AG04450 (cell line): Measurements from ENCODE around the gene ATP5F1E. TPM values are rescaled to one million over a fixed set of nuclear protein-coding genes. Genes with fewer than 3 reads are reported as not detected.

ENCODE experiments used
- CTCF ChIA-PET: fragments of 300-600, 350-600 bp; formaldehyde crosslinking; extraction: SDS; loops from one replicate; lab custom pipeline; 2022; ENCODE audit warnings: antibody characterized with exemption, inconsistent platforms; lab: Charles Lee
- POLR2A ChIA-PET: fragments of 350-600 bp; formaldehyde crosslinking; extraction: SDS; loops from one replicate; lab custom pipeline; 2021; ENCODE audit warnings: antibody characterized with exemption, inconsistent platforms; lab: Yijun Ruan, JAX
- DNase-seq: peaks from one replicate; pipeline ENCODE4 v3.0.0-alpha.2; 2011; ENCODE audit warnings: low read depth, low spot score
- H3K27ac ChIP-seq: one replicate; pipeline ENCODE4 v1.5.1; 2012; ENCODE audit warnings: low read depth, low read length, control low read depth
- H3K27me3 ChIP-seq: one replicate; pipeline ENCODE4 v1.6.0; 2012; ENCODE audit warnings: low read length; ENCODE audit not compliant: control insufficient read depth, insufficient read depth
- H3K4me3 ChIP-seq: 2 replicates; pipeline ENCODE4 v1.5.1; 2011; ENCODE audit warnings: mild to moderate bottlenecking, low read depth, low read length, control low read depth
- H3K9me3 ChIP-seq: 2 replicates; pipeline ENCODE4 v1.5.1; 2012; ENCODE audit warnings: low read length; ENCODE audit not compliant: control insufficient read depth, insufficient read depth
- CTCF ChIP-seq: IDR thresholded peaks from 2 replicates; pipeline ENCODE4 v1.5.1; 2011; ENCODE audit warnings: low read depth, low read length, control low read depth, inconsistent platforms
- polyA minus RNA-seq: library from RNA; depleted of rRNA, polyadenylated mRNA; stranded (reverse); fragments of >200 nt; gene quantifications from 2 replicates; pipeline ENCODE4 v1.2.3, GENCODE V29; 2011; rRNA and poly(A)+ RNA removed
- polyA plus RNA-seq: library from polyadenylated mRNA; depleted of rRNA; stranded (reverse); fragments of >200 nt; gene quantifications from 2 replicates; pipeline ENCODE4 v1.2.3, GENCODE V29; 2011; rRNA removed

The ATP5F1E gene
- polyA plus RNA-seq (70.8 and 84.3 TPM in 2 replicates), polyA minus RNA-seq (9.6 and 11.4 TPM in 2 replicates)

GRCh38 chr20:59032023-59032712 is at the start of gene ATP5F1E:
TSS of gene ATP5F1E (minus strand) at chr20:59032335. CDS start at chr20:59032251, 84 bp downstream.
- no peaks in the 10 kb centered on the region for H3K9me3 ChIP-seq
- ChIA-PET CTCF (interaction anchor here (0.6 to 1.0 kb wide), 4 partner anchors 9 to 782 kb away, joined by 3 to 4 read pairs (median 3); no protein-coding TSS in a partner anchor), POLR2A (interaction anchor here (0.6 to 2.1 kb wide), 17 partner anchors 9 to 1918 kb away, joined by 3 to 24 read pairs (median 4); partner anchors contain the start of gene PRELID3B)
- DNase-seq, result peak; percentile 67
- TF ChIP-seq CTCF, result no peak
- H3K27me3 ChIP-seq, result no peaks in the 10 kb centered on the region
- H3K27ac ChIP-seq, result no peak within 1 kb of the TSS
- peak within 1 kb of the TSS; percentile 77 for H3K4me3 ChIP-seq

- POLR2A ChIA-PET, result no interaction called here
- CTCF ChIA-PET, result no interaction called here
- Histone ChIP-seq H3K27me3 (peaks cover 13% of the 10 kb centered on the region), H3K27ac (no peak overlapping the region), H3K4me3 (no peak overlapping the region), H3K9me3 (no peaks in the 10 kb centered on the region)
- TF ChIP-seq CTCF, result no peak
- no peak for DNase-seq
These were observed 48.9 kb upstream of the ATP5F1E start for GRCh38 chr20:59081036-59081435.

GRCh38 chr20:59078231-59078630 is 46.1 kb upstream of the ATP5F1E start:
- H3K4me3 ChIP-seq, result no peak overlapping the region
- TF ChIP-seq CTCF, result no peak
- CTCF ChIA-PET, result no interaction called here
- H3K27me3 ChIP-seq, result peaks cover 21% of the 10 kb centered on the region
- H3K27ac ChIP-seq, result no peak overlapping the region
- POLR2A ChIA-PET, result no interaction called here
- no peaks in the 10 kb centered on the region for H3K9me3 ChIP-seq
- DNase-seq, result no peak

GRCh38 chr20:59077705-59078104 is 45.6 kb upstream of the ATP5F1E start:
- no peak overlapping the region for H3K4me3 ChIP-seq
- no peaks in the 10 kb centered on the region for H3K9me3 ChIP-seq
- DNase-seq, result no peak
- no peak overlapping the region for H3K27ac ChIP-seq
- no peak for TF ChIP-seq CTCF
- CTCF ChIA-PET, result no interaction called here
- H3K27me3 ChIP-seq, result peaks cover 21% of the 10 kb centered on the region
- POLR2A ChIA-PET, result no interaction called here

GRCh38 chr20:59075934-59076508 is 43.9 kb upstream of the ATP5F1E start:
- CTCF ChIA-PET, result interaction anchor here (0.6 to 1.1 kb wide), 3 partner anchors 12 to 420 kb away, joined by 3 to 4 read pairs (median 4); no protein-coding TSS in a partner anchor
- Histone ChIP-seq H3K27me3 (peaks cover 25% of the 10 kb centered on the region), H3K9me3 (no peaks in the 10 kb centered on the region), H3K27ac (no peak overlapping the region), H3K4me3 (no peak overlapping the region)
- no peak for DNase-seq
- POLR2A ChIA-PET, result no interaction called here
- no peak for TF ChIP-seq CTCF
